CMK (cell line): Measurements from ENCODE around the gene BMI1.
A peak's percentile ranks its signal among the peaks of the same experiment; 100 is the strongest.
"Not testable (repeated sequence)": the region's sequence is repeated elsewhere in the genome, so short reads cannot be mapped to it uniquely, and the experiment has no call there.

Experiments
- DNase-seq: peaks from one replicate; pipeline ENCODE4 v3.0.0-alpha.2; 2010; ENCODE audit warnings: low read depth

Gene BMI1

DNA sequence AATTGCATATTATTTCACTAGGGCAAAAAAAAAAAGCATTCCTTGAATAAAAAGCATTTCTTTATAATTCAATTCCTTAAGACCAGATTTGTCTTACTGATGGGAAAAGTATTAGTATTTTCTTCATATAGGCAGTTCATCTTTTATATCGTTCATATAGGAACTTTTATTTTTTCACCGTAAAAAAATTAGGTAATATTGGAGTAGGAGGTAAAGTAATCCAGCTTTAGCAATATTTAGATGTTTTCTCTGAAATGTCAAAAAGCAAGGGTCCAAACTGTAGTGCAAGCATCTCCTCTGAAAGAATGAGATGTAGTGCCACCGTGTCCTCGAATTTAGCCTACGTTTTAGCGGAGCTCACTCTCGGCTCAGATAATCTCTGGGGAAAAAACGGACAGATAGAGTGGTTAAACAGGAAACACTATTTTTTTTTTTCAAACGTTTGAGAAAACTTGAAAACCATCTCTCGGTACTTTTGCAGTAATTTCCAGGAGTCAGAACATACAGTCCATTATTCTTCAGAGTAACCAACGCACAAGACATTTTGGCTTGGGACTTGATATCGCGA lies 18.9 kb downstream of the BMI1 start:
- no peak for DNase-seq

DNA sequence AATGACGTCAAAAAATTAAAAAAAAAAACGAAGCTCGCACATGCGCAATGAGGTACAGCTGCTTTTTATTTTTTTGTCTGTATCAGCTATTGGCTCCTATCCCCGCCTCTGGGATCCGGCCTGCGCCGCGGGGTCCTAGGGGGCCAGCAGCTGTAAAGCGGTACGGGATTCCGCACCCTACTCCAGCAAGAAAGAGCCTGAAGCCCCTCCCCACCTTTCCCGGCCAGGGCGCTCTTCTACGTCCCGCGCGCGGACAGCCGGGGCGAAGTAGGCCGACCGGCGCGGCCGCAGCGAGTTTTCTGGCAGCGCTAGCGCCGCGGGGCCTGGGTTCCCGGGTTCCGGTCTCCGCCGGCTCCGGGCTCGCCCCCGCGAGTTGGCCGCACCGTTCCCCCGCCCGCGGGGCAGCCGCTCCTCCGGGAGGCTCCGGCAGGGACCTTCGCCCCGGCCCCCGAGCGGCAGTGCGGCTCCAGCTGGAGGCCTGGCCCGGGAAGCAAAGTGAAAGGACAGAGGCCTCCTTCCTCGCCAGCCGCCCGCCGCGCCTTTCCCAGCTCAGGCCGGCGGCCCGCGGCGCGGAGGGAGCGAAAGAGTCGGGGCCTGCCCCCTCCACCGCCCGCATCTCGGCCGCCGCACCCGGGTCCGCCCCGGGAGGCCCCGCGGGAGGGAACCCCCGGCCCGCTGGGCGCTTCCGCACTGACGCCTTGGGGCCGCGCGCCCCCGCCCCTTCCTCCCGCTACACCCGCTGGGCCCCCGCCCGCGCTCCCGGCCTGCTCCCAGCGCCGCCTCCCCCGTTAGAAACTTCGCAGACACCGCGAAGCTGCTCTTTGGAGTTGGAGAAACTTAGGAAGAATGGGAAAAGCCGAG lies 19.7 kb downstream of the BMI1 start:
- DNase-seq, result peak; percentile 57

- DNase-seq, result no peak
Observed at GRCh38 chr10:22341190-22341925, 20.5 kb downstream of the BMI1 start.

DNA sequence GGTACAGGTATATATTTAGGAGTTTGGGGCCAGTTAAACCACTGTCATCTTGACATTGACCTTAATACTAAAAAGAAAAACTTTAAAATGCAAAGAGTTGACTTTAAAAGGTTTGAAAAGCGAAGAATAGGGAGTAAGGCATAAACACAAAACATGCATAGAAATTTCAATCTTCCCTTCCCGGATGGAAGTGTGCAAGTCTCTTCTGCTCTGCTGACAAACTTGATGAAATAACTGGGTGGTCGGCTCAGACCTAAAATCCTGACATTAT lies 21.0 kb downstream of the BMI1 start:
- no peak for DNase-seq

DNA sequence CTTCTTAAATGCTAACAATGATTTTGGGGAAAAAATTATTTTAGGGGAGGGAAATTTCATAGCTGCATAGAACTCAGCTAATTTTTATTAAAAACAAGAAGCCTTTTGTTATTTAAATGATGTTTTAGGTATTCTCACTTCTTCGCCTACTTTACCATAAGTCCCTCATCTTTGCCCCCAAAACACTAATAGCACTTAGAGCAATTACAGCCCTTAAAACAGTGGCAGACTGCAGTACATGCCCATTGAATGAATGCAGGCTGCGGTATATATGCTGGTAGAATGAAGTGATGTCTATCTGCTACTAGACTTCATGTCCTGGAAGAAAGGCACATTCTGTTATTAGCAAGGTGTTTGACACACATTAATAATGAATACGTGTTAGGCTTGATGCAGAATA lies 21.5 kb downstream of the BMI1 start:
- DNase-seq, result no peak

- no peak for DNase-seq
Observed at GRCh38 chr10:22343731-22344130, 22.8 kb downstream of the BMI1 start.

GRCh38 chr10:22344249-22344648 lies 23.4 kb downstream of the BMI1 start:
- no peak for DNase-seq

GRCh38 chr10:22344781-22345300 lies 23.9 kb downstream of the BMI1 start:
- no peak for DNase-seq

- DNase-seq, result no peak
Observed at GRCh38 chr10:22345301-22346095, 24.6 kb downstream of the BMI1 start, which contains the start of gene SPAG6. TSS of gene SPAG6 (plus strand) at chr10:22345496. CDS start at chr10:22345612, 116 bp downstream.

- DNase-seq, result no peak
Observed at GRCh38 chr10:22346096-22346661, 25.3 kb downstream of the BMI1 start.

GRCh38 chr10:22349755-22350154 lies 28.9 kb downstream of the BMI1 start:
- DNase-seq, result no peak

- no peak for DNase-seq
Observed at GRCh38 chr10:22351131-22351703, 30.3 kb downstream of the BMI1 start.

DNA sequence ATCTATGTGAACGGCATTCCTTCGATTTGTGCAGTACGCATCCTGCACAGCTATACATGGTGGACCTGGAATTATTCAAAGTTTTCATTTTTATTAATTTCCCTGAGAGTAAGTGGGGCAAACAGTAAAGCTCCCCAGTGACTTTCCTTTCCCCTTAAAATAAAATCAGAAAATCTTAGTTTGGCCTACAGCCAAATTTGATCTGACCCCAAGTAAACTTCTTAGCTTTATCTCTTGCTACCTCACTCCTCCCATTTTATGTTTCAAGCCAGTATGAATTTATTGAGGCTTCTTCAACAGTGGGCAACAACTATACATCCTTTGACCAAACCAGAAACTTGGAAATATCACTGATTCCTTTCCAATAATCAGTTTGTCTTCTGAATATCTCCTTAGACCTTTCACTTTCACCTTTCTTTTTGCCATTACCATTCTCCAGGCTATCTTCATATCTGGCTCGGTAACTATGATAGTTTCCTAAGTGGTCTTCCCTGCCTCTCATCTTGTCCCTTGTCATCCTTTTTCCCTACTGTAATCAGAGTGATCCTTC lies 35.5 kb downstream of the BMI1 start:
- DNase-seq, result no peak

DNA sequence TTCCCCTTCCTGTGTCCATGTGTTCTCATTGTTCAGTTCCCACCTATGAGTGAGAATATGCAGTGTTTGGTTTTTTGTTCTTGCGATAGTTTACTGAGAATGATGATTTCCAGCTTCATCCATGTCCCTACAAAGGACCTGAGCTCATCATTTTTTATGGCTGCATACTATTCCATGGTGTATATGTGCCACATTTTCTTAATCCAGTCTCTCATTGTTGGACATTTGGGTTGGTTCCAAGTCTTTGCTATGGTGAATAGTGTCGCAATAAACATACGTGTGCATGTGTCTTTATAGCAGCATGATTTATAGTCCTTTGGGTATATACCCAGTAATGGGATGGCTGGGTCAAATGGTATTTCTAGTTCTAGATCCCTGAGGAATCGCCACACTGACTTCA lies 36.9 kb downstream of the BMI1 start:
- not testable (repeated sequence) for DNase-seq

GRCh38 chr10:22363305-22363704 lies 42.4 kb downstream of the BMI1 start:
- DNase-seq, result no peak

- no peak for DNase-seq
Observed at GRCh38 chr10:22364407-22365140, 43.7 kb downstream of the BMI1 start.

DNA sequence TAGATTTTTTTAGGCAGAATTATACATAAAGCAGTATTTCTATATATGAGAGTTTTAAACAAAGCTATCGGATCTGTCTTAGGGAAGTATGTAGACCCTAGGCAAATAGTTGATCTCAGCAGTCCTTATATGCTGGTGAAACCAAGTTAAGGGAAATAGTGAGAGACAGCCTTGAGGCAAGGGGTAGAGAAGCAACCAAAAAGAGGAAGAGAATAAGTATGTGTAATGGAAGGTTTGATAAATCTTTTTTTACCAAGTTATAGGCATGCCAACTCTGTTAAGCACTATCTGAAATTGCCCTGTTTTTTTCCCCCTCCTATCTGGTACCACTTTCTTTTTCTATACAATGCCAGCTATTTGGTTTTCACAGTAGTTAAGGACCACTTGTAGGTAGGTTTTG lies 44.3 kb downstream of the BMI1 start:
- DNase-seq, result no peak

DNA sequence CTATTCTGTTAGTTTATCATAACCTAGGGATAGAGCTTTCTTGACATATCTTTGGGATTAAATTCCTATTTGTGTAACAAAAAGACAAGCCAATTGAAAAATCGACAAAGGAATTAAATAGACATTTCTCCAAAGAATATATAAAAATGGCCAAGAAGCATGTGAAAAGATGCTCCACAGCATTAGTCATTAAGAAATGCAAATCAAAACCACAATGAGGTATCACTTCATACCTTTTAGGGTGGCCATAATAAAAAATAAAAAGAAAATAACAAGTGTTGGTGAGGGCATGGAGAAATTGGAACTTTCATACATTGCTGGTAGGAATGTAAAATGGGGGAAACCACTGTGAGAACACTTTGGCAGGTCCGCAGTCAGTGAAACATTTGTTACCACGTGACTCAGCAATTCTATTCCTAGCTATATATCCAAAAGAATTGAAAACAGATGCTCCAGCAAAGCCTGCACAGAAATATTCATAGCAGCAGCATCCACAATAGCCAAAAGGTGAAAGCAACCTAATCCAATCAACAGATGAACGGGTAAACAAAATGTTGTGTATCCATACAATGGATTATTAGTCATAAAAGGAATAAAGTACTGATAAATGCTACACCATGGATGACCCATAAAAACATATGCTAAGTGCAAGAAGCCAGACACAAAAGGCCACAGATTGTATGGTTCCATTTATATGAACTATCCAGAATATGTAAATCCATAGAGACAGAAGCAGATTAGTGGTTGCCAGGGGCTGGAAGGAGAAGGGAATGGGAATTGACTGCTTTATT lies 44.9 kb downstream of the BMI1 start:
- no peak for DNase-seq

DNA sequence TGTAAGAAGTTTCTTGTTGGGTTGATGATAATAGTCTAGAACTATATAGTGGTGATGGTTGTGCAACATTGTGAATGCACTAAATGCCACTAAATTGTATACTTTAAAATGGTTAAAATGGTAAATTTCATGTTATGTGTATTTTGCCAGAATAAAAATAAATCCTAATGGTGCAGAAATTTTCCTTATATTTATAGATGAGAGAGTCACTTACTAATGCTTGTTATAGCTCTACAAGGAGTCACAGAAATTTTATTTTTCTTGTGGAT lies 45.5 kb downstream of the BMI1 start:
- DNase-seq, result no peak

DNA sequence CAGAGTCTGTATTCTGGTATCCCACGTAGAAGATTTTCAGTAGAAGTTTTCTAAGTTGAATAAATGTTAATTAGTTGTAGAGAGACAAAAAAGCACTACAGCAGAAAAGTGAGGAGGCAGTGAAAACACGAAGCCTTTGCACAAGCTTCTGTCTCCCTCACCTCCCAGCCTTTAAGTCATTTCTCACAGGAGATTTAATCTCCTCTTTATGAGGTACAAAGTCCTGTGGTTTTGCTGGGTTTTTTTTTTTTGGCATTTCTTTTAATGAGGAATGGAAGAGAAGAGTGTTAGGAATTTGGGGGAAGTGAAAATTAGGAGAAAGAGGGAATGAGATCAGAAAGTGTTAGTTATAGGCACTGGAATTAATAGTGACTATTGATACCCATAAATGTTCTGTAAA lies 45.9 kb downstream of the BMI1 start:
- DNase-seq, result no peak
